Measurements from ENCODE around the gene SPDYE1. TPM values are rescaled to one million over a fixed set of nuclear protein-coding genes. Genes with fewer than 3 reads are reported as not detected.
A peak's percentile ranks its signal among the peaks of the same experiment; 100 is the strongest.

Gene SPDYE1
- total and polyA plus RNA-seq, 9 donors, result 0.18 to 2.0 (median 0.60) TPM; not detected in 1

GRCh38 chr7:44042221-44042620 is 44.5 kb downstream of the SPDYE1 start:
- H3K9me3 ChIP-seq (replicated peaks; ENCODE audit: control insufficient read depth, low read depth, low read length), result no peaks in the 10 kb centered on the region
- H3K4me1 ChIP-seq (ENCODE audit: control insufficient read depth, insufficient read depth, low read length), result peaks cover 25% of the 10 kb centered on the region
- peaks cover 13% of the 10 kb centered on the region for H3K36me3 ChIP-seq (ENCODE audit: control insufficient read depth, insufficient read depth, low read length)
- peaks cover 2% of the 10 kb centered on the region for H3K27me3 ChIP-seq (ENCODE audit: control insufficient read depth, insufficient read depth, low read length)
- H3K4me3 ChIP-seq (ENCODE audit: low read length), result no peak overlapping the region
- no peak overlapping the region for H3K27ac ChIP-seq (ENCODE audit: low read length)
- no peak for DNase-seq
- no CpG with 5 or more reads among the region's 2 CpGs for WGBS (ENCODE audit: insufficient coverage)

- Histone ChIP-seq H3K27ac (ENCODE audit: low read length) (peak overlapping the region; percentile 83), H3K9me3 (replicated peaks; ENCODE audit: control insufficient read depth, low read depth, low read length) (no peaks in the 10 kb centered on the region), H3K4me3 (ENCODE audit: low read length) (peak overlapping the region; percentile 94), H3K4me1 (ENCODE audit: control insufficient read depth, insufficient read depth, low read length) (peaks cover 25% of the 10 kb centered on the region), H3K27me3 (ENCODE audit: control insufficient read depth, insufficient read depth, low read length) (peaks cover 2% of the 10 kb centered on the region), H3K36me3 (ENCODE audit: control insufficient read depth, insufficient read depth, low read length) (peaks cover 20% of the 10 kb centered on the region)
- no peak for DNase-seq
- WGBS (ENCODE audit: insufficient coverage), result 0% methylated on average over 1 of the region's 8 CpGs
Measured at GRCh38 chr7:44043902-44044301, 46.2 kb downstream of the SPDYE1 start.

- peak; percentile 95 for DNase-seq
- WGBS (ENCODE audit: insufficient coverage), result under 1% methylated on average over 67 of the region's 74 CpGs
- Histone ChIP-seq H3K36me3 (ENCODE audit: control insufficient read depth, insufficient read depth, low read length) (peaks cover 22% of the 10 kb centered on the region), H3K4me3 (ENCODE audit: low read length) (peak within 1 kb of the TSS; percentile 94), H3K4me1 (ENCODE audit: control insufficient read depth, insufficient read depth, low read length) (peaks cover 25% of the 10 kb centered on the region), H3K27me3 (ENCODE audit: control insufficient read depth, insufficient read depth, low read length) (peaks cover 2% of the 10 kb centered on the region), H3K27ac (ENCODE audit: low read length) (peak within 1 kb of the TSS; percentile 83), H3K9me3 (replicated peaks; ENCODE audit: control insufficient read depth, low read depth, low read length) (no peaks in the 10 kb centered on the region)
Measured at GRCh38 chr7:44044315-44045225, 46.9 kb downstream of the SPDYE1 start, which contains the start of gene DBNL. Gene DBNL, plus strand, starts transcription at chr7:44044702. Its CDS starts 36 bp downstream, at chr7:44044738.

GRCh38 chr7:44045226-44046014 is 47.7 kb downstream of the SPDYE1 start:
- H3K4me3 ChIP-seq (ENCODE audit: low read length), result peak overlapping the region; percentile 94
- peaks cover 25% of the 10 kb centered on the region for H3K4me1 ChIP-seq (ENCODE audit: control insufficient read depth, insufficient read depth, low read length)
- H3K36me3 ChIP-seq (ENCODE audit: control insufficient read depth, insufficient read depth, low read length), result peaks cover 31% of the 10 kb centered on the region
- peak overlapping the region; percentile 81 for H3K27ac ChIP-seq (ENCODE audit: low read length)
- H3K9me3 ChIP-seq (replicated peaks; ENCODE audit: control insufficient read depth, low read depth, low read length), result no peaks in the 10 kb centered on the region
- no peak for DNase-seq
- 18% methylated on average over 12 of the region's 15 CpGs for WGBS (ENCODE audit: insufficient coverage)
- peaks cover 2% of the 10 kb centered on the region for H3K27me3 ChIP-seq (ENCODE audit: control insufficient read depth, insufficient read depth, low read length)

- H3K27ac ChIP-seq (ENCODE audit: low read length), result peak overlapping the region; percentile 42
- H3K27me3 ChIP-seq (ENCODE audit: control insufficient read depth, insufficient read depth, low read length), result no peaks in the 10 kb centered on the region
- peaks cover 23% of the 10 kb centered on the region for H3K4me1 ChIP-seq (ENCODE audit: control insufficient read depth, insufficient read depth, low read length)
- DNase-seq, result peak; percentile 46
- H3K36me3 ChIP-seq (ENCODE audit: control insufficient read depth, insufficient read depth, low read length), result peaks cover 41% of the 10 kb centered on the region
- H3K9me3 ChIP-seq (replicated peaks; ENCODE audit: control insufficient read depth, low read depth, low read length), result no peaks in the 10 kb centered on the region
- WGBS (ENCODE audit: insufficient coverage), result 75% methylated on average over 8 of the region's 8 CpGs
- no peak overlapping the region for H3K4me3 ChIP-seq (ENCODE audit: low read length)
Measured at GRCh38 chr7:44046321-44047061, 48.8 kb downstream of the SPDYE1 start.

GRCh38 chr7:44048031-44048795 is 50.5 kb downstream of the SPDYE1 start:
- no peaks in the 10 kb centered on the region for H3K27me3 ChIP-seq (ENCODE audit: control insufficient read depth, insufficient read depth, low read length)
- no peak for DNase-seq
- no peak overlapping the region for H3K4me3 ChIP-seq (ENCODE audit: low read length)
- H3K27ac ChIP-seq (ENCODE audit: low read length), result no peak overlapping the region
- 97% methylated on average over 6 of the region's 7 CpGs for WGBS (ENCODE audit: insufficient coverage)
- H3K9me3 ChIP-seq (replicated peaks; ENCODE audit: control insufficient read depth, low read depth, low read length), result no peaks in the 10 kb centered on the region
- H3K4me1 ChIP-seq (ENCODE audit: control insufficient read depth, insufficient read depth, low read length), result peaks cover 23% of the 10 kb centered on the region
- peaks cover 53% of the 10 kb centered on the region for H3K36me3 ChIP-seq (ENCODE audit: control insufficient read depth, insufficient read depth, low read length)

- DNase-seq, result no peak
Measured at GRCh38 chr7:44050121-44050914, 52.6 kb downstream of the SPDYE1 start.

GRCh38 chr7:44050915-44051560 is 53.3 kb downstream of the SPDYE1 start:
- Histone ChIP-seq H3K27me3 (ENCODE audit: control insufficient read depth, insufficient read depth, low read length) (no peaks in the 10 kb centered on the region), H3K9me3 (replicated peaks; ENCODE audit: control insufficient read depth, low read depth, low read length) (no peaks in the 10 kb centered on the region), H3K4me1 (ENCODE audit: control insufficient read depth, insufficient read depth, low read length) (peaks cover 6% of the 10 kb centered on the region), H3K27ac (ENCODE audit: low read length) (no peak overlapping the region), H3K36me3 (ENCODE audit: control insufficient read depth, insufficient read depth, low read length) (peaks cover 60% of the 10 kb centered on the region), H3K4me3 (ENCODE audit: low read length) (no peak overlapping the region)
- no peak for DNase-seq
- WGBS (ENCODE audit: insufficient coverage), result 83% methylated on average over 7 of the region's 8 CpGs

More at GRCh38 chr7:44050121-44050914, 52.6 kb downstream of the SPDYE1 start:
- Histone ChIP-seq H3K36me3 (ENCODE audit: control insufficient read depth, insufficient read depth, low read length) (peaks cover 60% of the 10 kb centered on the region), H3K27me3 (ENCODE audit: control insufficient read depth, insufficient read depth, low read length) (no peaks in the 10 kb centered on the region), H3K4me3 (ENCODE audit: low read length) (no peak overlapping the region), H3K9me3 (replicated peaks; ENCODE audit: control insufficient read depth, low read depth, low read length) (no peaks in the 10 kb centered on the region), H3K4me1 (ENCODE audit: control insufficient read depth, insufficient read depth, low read length) (peaks cover 13% of the 10 kb centered on the region), H3K27ac (ENCODE audit: low read length) (no peak overlapping the region)
- WGBS (ENCODE audit: insufficient coverage), result 95% methylated on average over 9 of the region's 14 CpGs

All from muscle of leg (tissue), 11 donors.